Measurements from ENCODE around the gene SLC7A9.

GRCh38 chr19:32910874-32911273 is 41.3 kb upstream of the SLC7A9 start:
- no peak for TF ChIP-seq CTCF (conservative IDR thresholded peaks at IDR 0.05; ENCODE audit: low read length)
- no peak for TF ChIP-seq EZH2phosphoT487 (IDR thresholded peaks at IDR 0.05; ENCODE audit: borderline replicate concordance, low read depth, low read length)
